ENCODE results near the gene NFU1. TPM values are rescaled to one million over a fixed set of nuclear protein-coding genes. Genes with fewer than 3 reads are reported as not detected.

The NFU1 gene
- total RNA-seq, 1 donor from 2014 or later: 50.7 TPM

- Mint-ChIP-seq H3K9me3 (ENCODE audit: unreplicated experiment) (no peaks in the 10 kb centered on the region), H3K27ac (ENCODE audit: unreplicated experiment) (no peak overlapping the region), H3K4me3 (ENCODE audit: unreplicated experiment) (no peak overlapping the region), H3K4me1 (ENCODE audit: unreplicated experiment) (peaks cover 25% of the 10 kb centered on the region), H3K36me3 (ENCODE audit: low read depth, unreplicated experiment) (no peaks in the 10 kb centered on the region), H3K27me3 (ENCODE audit: unreplicated experiment) (peaks cover 1% of the 10 kb centered on the region)
- no peak for DNase-seq (ENCODE audit: low spot score)
- no peak for TF ChIP-seq CTCF (IDR thresholded peaks at IDR 0.05; ENCODE audit: unreplicated experiment)
Measured at GRCh38 chr2:69383176-69383812, 53.9 kb downstream of the NFU1 start.

- DNase-seq (ENCODE audit: low spot score): no peak
- TF ChIP-seq CTCF (IDR thresholded peaks at IDR 0.05; ENCODE audit: unreplicated experiment): no peak
- no peaks in the 10 kb centered on the region for H3K27me3 Mint-ChIP-seq (ENCODE audit: unreplicated experiment)
- H3K4me1 Mint-ChIP-seq (ENCODE audit: unreplicated experiment): peaks cover 18% of the 10 kb centered on the region
- no peak overlapping the region for H3K27ac Mint-ChIP-seq (ENCODE audit: unreplicated experiment)
- H3K36me3 Mint-ChIP-seq (ENCODE audit: low read depth, unreplicated experiment): no peaks in the 10 kb centered on the region
- H3K4me3 Mint-ChIP-seq (ENCODE audit: unreplicated experiment): no peak overlapping the region
- no peaks in the 10 kb centered on the region for H3K9me3 Mint-ChIP-seq (ENCODE audit: unreplicated experiment)
Measured at GRCh38 chr2:69382547-69382946, 54.7 kb downstream of the NFU1 start.

DNA sequence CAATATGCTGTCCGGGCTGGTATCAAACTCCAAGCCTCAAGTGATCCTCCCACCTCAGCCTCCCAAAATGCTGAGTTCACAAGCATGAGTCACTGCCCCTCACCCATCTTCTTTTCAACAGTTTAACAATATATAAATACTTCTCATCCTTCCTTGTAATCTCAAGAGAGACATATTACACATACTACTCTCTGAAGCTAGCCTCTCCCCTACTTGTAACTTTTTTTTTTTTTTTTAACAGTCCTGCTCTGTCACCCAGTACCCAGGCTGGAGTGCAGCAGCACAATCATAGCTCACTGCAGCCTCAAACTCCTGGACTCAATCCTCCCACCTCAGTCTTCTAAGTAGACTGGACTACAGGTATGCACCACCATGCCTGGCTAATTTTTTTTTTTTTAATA lies 55.9 kb downstream of the NFU1 start:
- H3K9me3 Mint-ChIP-seq (ENCODE audit: unreplicated experiment): no peaks in the 10 kb centered on the region
- TF ChIP-seq CTCF (IDR thresholded peaks at IDR 0.05; ENCODE audit: unreplicated experiment): no peak
- H3K27ac Mint-ChIP-seq (ENCODE audit: unreplicated experiment): no peak overlapping the region
- H3K4me1 Mint-ChIP-seq (ENCODE audit: unreplicated experiment): peaks cover 16% of the 10 kb centered on the region
- H3K36me3 Mint-ChIP-seq (ENCODE audit: low read depth, unreplicated experiment): no peaks in the 10 kb centered on the region
- DNase-seq (ENCODE audit: low spot score): no peak
- peaks cover 1% of the 10 kb centered on the region for H3K27me3 Mint-ChIP-seq (ENCODE audit: unreplicated experiment)
- H3K4me3 Mint-ChIP-seq (ENCODE audit: unreplicated experiment): no peak overlapping the region

DNA sequence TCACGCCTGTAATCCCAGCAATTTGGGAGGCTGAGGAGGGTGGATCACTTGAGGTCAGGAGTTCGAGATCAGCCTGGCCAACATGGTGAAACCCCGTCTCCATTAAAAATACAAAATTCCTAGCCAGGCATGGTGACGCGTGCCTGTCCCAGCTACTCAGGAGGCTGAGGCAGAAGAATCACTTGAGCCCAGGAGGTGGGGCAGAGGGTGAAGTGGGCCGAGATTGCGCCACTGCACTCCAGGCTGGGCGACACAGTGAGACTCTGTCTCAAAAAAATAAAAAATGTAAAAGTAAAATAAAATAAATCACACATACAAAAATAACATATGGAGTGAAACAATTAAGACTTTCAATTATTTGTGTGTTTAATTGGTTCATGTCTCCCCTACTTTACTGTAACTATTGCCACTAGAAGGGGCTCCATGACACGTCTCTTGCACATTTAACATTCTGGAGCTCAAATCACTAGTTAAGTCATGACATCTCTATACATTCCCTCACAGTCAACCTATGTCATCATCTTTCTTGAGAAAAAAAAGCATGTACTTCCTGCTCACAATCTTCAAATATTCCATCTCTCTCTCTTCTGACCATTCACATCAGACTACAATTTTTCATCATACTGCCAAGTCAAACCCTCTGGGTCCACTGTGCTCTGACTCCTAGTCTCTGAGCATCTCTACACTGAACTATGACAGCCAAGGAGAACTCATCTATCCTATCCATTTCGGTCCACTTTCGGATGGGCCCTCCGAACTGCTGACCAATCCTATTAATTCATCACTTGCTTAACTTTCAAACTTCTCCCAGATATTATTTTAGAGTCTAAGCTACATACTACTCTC lies 56.9 kb downstream of the NFU1 start:
- no peak overlapping the region for H3K4me3 Mint-ChIP-seq (ENCODE audit: unreplicated experiment)
- no peaks in the 10 kb centered on the region for H3K9me3 Mint-ChIP-seq (ENCODE audit: unreplicated experiment)
- H3K4me1 Mint-ChIP-seq (ENCODE audit: unreplicated experiment): peaks cover 12% of the 10 kb centered on the region
- no peak for TF ChIP-seq CTCF (IDR thresholded peaks at IDR 0.05; ENCODE audit: unreplicated experiment)
- H3K27ac Mint-ChIP-seq (ENCODE audit: unreplicated experiment): peak overlapping the region; percentile 4
- no peak for DNase-seq (ENCODE audit: low spot score)
- peaks cover 1% of the 10 kb centered on the region for H3K27me3 Mint-ChIP-seq (ENCODE audit: unreplicated experiment)
- H3K36me3 Mint-ChIP-seq (ENCODE audit: low read depth, unreplicated experiment): no peaks in the 10 kb centered on the region

GRCh38 chr2:69376403-69376802 lies 60.8 kb downstream of the NFU1 start:
- peaks cover 6% of the 10 kb centered on the region for H3K36me3 Mint-ChIP-seq (ENCODE audit: low read depth, unreplicated experiment)
- H3K4me1 Mint-ChIP-seq (ENCODE audit: unreplicated experiment): peaks cover 6% of the 10 kb centered on the region
- TF ChIP-seq CTCF (IDR thresholded peaks at IDR 0.05; ENCODE audit: unreplicated experiment): no peak
- peak overlapping the region; percentile 48 for H3K27ac Mint-ChIP-seq (ENCODE audit: unreplicated experiment)
- no peaks in the 10 kb centered on the region for H3K9me3 Mint-ChIP-seq (ENCODE audit: unreplicated experiment)
- H3K27me3 Mint-ChIP-seq (ENCODE audit: unreplicated experiment): peaks cover 1% of the 10 kb centered on the region
- DNase-seq (ENCODE audit: low spot score): no peak
- H3K4me3 Mint-ChIP-seq (ENCODE audit: unreplicated experiment): no peak overlapping the region
